CD4-positive, alpha-beta T cell treated with Interleukin-17A for 4 hours (primary cell): Measurements from ENCODE around the gene DPP10.
"Not testable (repeated sequence)": the region's sequence is repeated elsewhere in the genome, so short reads cannot be mapped to it uniquely, and the experiment has no call there.

ENCODE experiments used
- DNase-seq: peaks from one replicate; pipeline ENCODE4 v3.0.0-alpha.2; 2020; ENCODE audit warnings: mixed read lengths

Gene DPP10

GRCh38 chr2:114442510-114442909, at the start of gene DPP10:
TSS of gene DPP10 (plus strand) at chr2:114442641.
- no peak for DNase-seq

DNA sequence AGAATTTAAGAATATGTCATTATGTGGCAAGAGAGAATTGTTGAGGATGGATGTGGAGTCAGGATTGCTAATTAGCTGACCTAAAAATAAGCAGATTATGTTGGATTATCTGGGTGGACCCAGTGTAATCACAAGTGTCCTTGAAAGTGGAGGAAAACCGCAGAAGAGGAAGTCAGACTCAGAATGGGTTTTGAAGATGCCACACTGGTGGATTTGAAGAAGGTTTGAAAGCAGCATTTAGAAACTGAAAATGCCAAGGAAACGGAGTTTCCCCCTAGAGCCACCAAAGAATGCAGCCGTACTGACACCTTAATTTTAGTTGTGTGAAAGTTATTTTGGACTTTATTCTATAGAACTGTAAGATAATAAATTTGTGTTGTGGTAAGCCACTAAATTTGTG, 41.6 kb upstream of the DPP10 start:
- no peak for DNase-seq

GRCh38 chr2:114405247-114406116, 37.0 kb upstream of the DPP10 start:
- no peak for DNase-seq

- no peak for DNase-seq
Measured at GRCh38 chr2:114406347-114406746, 36.1 kb upstream of the DPP10 start.

DNA sequence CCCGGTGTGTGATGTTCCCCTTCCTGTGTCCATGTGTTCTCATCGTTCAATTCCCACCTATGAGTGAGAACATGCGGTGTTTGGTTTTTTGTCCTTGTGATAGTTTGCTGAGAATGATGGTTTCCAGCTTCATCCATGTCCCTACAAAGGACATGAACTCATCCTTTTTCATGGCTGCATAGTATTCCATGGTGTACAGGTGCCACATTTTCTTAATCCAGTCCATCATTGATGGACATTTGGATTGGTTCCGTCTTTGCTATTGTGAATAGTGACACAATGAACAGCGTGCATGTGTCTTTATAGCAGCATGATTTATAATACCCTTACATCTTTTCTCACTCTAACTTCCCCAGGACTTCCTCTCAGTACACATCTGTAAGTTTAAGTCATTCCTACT, 35.1 kb upstream of the DPP10 start:
- DNase-seq, result not testable (repeated sequence)

GRCh38 chr2:114421781-114422180, 20.7 kb upstream of the DPP10 start:
- DNase-seq, result no peak

- no peak for DNase-seq
Measured at GRCh38 chr2:114424699-114425098, 17.7 kb upstream of the DPP10 start.

GRCh38 chr2:114426756-114427155, 15.7 kb upstream of the DPP10 start:
- no peak for DNase-seq

DNA sequence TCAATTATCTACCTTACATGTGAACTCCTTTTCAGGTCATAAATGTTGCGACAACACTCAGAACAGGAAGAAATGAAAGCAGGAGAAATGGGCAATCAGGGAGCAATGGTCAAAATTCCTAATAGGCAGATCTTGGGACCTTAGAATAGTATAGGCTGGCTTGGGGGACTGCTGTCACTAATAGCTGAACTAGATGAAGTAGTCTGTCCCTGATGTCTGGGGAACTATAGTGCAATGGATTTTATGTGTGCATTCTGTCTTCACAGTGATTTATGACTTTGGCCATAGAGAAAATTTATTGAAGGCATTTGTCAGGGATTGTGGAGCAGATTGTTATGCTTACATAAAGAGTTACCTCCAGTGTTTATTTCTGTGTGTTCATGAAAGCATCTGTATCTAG, 6.1 kb upstream of the DPP10 start:
- no peak for DNase-seq

GRCh38 chr2:114446571-114446970, 4.1 kb downstream of the DPP10 start:
- DNase-seq, result no peak

- DNase-seq, result no peak
Measured at GRCh38 chr2:114450639-114451038, 8.2 kb downstream of the DPP10 start.

- DNase-seq, result no peak
Measured at GRCh38 chr2:114456566-114456965, 14.1 kb downstream of the DPP10 start.

GRCh38 chr2:114457956-114458355, 15.5 kb downstream of the DPP10 start:
- DNase-seq, result no peak

GRCh38 chr2:114461116-114461515, 18.7 kb downstream of the DPP10 start:
- DNase-seq, result no peak

DNA sequence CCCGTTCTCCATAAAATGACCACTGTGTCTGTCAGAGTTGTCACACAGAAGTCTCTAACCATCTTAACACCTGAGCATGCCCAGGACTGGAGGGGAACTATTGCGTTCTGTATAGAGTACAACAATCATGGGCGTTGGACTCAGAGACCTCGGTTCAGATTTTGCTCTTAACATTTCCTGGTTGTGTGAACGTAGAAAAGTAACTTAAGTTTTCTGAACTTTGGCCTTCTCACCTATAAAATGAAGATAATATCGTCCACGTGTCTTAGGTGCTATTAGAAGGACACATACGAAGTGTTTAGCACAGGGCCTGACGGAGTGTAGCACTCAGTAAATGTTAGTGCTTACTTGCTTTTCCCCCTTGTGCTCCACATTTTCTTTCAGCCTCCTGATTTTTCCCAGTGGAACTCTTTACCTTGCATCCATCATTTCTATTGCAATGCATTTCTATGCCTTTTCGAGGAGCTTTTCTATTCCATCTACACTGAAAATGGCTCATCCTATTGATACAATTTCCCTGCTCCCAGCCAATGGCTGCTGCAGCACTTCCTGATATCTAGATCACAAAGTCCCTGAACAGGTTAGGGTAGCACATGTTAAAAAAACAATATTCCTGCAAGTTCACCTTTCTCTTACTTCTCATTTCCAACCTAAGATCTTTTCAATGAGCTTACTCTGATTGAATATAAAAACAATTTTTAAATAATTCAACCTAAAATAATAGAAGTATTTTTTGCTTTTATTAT, 22.7 kb downstream of the DPP10 start:
- DNase-seq, result no peak

- DNase-seq, result no peak
Measured at GRCh38 chr2:114468343-114468742, 25.9 kb downstream of the DPP10 start.

GRCh38 chr2:114472246-114472645, 29.8 kb downstream of the DPP10 start:
- no peak for DNase-seq

- no peak for DNase-seq
Measured at GRCh38 chr2:114472726-114473125, 30.3 kb downstream of the DPP10 start.

GRCh38 chr2:114488841-114489530, 46.5 kb downstream of the DPP10 start:
- DNase-seq, result no peak

- no peak for DNase-seq
Measured at GRCh38 chr2:114495046-114495445, 52.6 kb downstream of the DPP10 start.

DNA sequence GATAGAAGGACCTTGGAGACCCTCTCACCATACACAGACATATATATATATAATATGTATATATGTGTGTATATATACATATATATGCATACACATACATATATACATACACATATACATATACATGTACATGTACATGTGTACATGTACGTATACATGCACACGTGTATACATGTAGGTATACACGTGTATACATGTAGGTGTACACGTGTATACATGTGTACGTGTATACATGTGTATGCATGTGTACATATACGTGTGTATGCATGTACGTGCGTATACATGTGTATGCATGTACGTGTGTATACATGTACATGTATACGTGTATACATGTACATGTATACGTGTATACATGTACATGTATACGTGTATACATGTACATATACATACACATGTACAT, 54.5 kb downstream of the DPP10 start:
- no peak for DNase-seq

GRCh38 chr2:114499101-114499500, 56.7 kb downstream of the DPP10 start:
- no peak for DNase-seq

DNA sequence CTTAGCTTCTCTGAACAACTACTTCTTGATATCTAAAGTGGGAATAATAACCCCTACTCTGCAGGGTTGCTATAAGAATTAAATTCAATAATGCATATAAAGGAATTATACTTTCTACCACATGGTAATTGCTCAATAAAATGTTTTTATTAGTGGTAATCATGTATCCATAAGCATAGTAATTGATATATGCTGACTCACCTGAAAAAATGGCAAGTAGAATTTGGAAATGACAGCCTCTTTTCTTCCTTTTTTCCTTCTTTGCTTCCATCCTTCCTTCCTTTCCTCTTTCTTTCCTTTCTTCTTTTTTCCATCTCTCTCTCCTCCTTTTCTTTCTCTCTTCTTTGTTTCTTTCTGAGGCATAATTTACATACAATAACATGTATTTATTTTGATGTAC, 65.3 kb downstream of the DPP10 start:
- DNase-seq, result no peak

DNA sequence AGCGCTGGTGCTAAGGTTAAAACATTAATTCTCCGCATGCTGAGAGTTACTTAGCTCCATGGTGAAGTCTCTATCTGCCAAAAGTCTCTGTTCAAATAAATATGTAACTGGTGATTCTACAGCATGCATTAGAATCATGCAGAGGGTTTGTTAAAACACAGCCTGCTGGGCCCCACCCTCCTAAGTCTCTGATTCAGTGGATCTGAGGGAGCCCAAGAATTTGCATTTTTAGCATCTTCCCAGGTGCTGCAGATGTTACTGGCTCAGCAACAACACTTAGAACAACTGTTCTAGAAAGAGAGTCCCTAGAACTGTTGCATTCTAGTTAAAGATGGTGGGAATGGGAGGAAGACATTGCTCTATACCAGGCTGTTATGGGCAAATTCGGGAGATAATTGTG, 73.4 kb downstream of the DPP10 start:
- no peak for DNase-seq
